Measurements from ENCODE around the gene GOLGA3.
"Not testable (repeated sequence)": the region's sequence is repeated elsewhere in the genome, so short reads cannot be mapped to it uniquely, and the experiment has no call there.

GOLGA3 gene

DNA sequence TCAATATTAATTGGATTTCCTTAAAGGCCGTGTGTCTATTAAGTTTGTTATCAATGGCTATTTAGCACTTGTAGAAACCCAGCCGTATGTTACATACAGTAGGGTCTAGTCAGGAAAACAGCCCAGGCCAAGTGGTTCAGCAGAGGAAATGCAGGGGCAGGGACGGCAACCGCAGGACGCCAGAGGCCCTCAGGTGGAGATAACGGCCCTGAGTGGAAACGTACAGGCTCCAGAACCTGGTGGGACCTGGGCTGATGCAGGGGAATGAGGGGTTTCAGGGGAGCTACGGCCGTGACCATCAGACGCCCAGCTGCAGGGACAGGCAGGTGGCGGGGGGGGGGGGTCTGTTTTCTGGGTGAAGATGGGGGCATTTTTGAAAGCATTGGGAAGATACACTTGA is 63.3 kb downstream of the GOLGA3 start:
- peak overlapping the region; percentile 55 to 57 (median 56) for H3K4me3 Mint-ChIP-seq
- H3K27me3 Mint-ChIP-seq (ENCODE audit: low read depth), result peaks cover 3% of the 10 kb centered on the region
- peaks cover 14% of the 10 kb centered on the region for H3K36me3 Mint-ChIP-seq (ENCODE audit: low read depth)
- H3K27ac Mint-ChIP-seq, result peak overlapping the region; percentile 85 to 91 (median 86)
- H3K9me3 Mint-ChIP-seq, result no peaks in the 10 kb centered on the region
- H3K4me1 Mint-ChIP-seq, result peaks cover 23% of the 10 kb centered on the region
- no peak for TF ChIP-seq CTCF (IDR thresholded peaks at IDR 0.05; ENCODE audit: unreplicated experiment in 3 of 3)

- H3K4me1 Mint-ChIP-seq, result peaks cover 27% of the 10 kb centered on the region
- peaks cover 16% of the 10 kb centered on the region for H3K36me3 Mint-ChIP-seq (ENCODE audit: low read depth)
- peak overlapping the region in 2 of 3 experiments; percentile 51 to 91 for H3K27ac Mint-ChIP-seq
- no peaks in the 10 kb centered on the region for H3K9me3 Mint-ChIP-seq
- peak overlapping the region in 1 of 3 experiments; percentile 12 for H3K4me3 Mint-ChIP-seq
- peaks cover 3% of the 10 kb centered on the region for H3K27me3 Mint-ChIP-seq (ENCODE audit: low read depth)
- TF ChIP-seq CTCF (IDR thresholded peaks at IDR 0.05; ENCODE audit: unreplicated experiment in 3 of 3), result no peak
Observed at GRCh38 chr12:132764231-132764630, 64.4 kb downstream of the GOLGA3 start.

DNA sequence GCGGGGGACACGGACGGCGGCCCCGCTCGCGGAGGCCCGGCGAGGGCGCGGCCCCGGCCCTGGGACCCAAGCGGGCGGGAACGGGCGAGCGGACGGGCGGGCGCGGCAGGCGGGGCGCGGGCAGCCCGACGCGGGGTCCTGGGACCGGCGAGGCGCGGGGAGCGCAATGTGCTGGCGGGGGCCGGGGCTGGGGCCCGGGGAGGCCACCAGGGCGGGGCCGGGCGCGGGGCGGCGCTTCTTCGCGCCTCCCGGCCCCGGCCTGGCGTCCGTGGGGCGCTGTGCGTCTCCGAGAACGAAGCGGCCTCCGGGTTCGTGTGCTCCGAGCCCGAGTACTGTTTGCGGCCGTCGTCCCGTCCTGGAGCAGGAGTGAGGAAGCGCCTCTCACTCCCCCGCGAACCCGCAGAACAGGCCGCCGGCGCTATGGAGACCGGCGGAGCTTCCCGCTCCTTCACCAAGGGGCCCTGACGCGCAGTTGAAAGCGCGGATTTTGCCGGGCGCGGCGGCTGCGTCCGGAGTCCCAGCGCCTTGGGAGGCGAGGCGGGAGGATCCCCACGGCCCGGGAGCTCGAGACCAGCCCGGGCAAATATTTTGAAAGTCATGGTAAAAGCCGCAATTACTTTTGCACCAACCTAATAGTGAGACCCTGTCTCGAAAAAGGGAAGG is 66.6 kb downstream of the GOLGA3 start:
- peak overlapping the region; percentile 75 to 84 (median 82) for H3K4me3 Mint-ChIP-seq
- H3K36me3 Mint-ChIP-seq (ENCODE audit: low read depth), result peaks cover 20% of the 10 kb centered on the region
- peaks cover 18% of the 10 kb centered on the region for H3K4me1 Mint-ChIP-seq
- peak overlapping the region; percentile 56 to 87 (median 85) for H3K27ac Mint-ChIP-seq
- H3K27me3 Mint-ChIP-seq (ENCODE audit: low read depth), result no peaks in the 10 kb centered on the region
- H3K9me3 Mint-ChIP-seq, result no peaks in the 10 kb centered on the region
- TF ChIP-seq CTCF (IDR thresholded peaks at IDR 0.05; ENCODE audit: unreplicated experiment in 3 of 3), result peak in 2 of 3 experiments; percentile 8 to 37

DNA sequence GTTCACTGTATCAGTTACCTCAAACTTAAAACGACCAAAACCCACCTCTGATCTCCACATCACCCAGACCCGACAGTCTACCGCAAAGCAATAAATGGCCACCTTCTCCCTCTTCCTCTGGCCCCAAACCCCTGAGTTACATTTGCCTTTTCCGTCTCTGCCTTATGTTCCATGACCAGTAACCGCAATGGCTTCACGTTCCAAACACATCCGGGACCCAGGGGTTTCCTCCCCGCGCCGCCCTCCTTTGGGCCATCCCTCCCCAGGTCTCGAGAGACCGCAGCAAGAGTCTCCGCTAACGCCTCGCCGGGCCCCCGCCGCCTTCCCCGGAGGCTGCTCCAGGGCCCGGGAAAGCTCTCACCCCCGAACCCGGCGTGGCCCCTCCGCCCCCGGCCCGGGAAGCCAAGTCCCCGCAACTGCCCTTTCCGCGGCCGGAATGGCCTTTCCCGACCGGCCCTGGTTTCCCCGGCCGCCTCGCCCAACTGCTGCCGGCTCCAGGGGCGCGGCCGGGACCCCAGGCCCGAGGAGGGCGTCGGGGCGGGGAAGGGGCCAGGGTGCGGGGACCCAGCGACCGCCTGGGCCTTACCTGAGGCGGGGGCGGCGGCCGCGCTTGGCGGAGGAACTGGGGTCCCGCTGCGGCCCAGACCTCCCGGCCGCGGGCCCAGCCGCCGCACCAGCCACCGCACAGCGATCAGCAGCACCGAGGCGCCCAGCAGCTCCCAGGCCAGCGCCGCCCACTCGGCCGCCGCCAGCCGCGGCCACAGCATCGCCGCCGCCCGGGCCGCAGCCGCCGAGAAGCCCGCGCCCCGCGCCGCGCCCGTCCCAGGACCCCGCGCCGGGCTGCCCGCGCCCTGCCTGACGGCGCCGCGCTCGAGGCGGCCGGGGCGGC is 67.4 kb downstream of the GOLGA3 start, which contains the start of gene ANKLE2:
Gene ANKLE2 (minus strand): TSS at position 801 of the 889 bp plus-strand sequence. CDS start 34 bp downstream, at position 767.
- Mint-ChIP-seq H3K9me3 (no peaks in the 10 kb centered on the region), H3K27ac (peak within 1 kb of the TSS; percentile 97 to 98 (median 97)), H3K4me1 (peaks cover 18% of the 10 kb centered on the region), H3K4me3 (peak within 1 kb of the TSS; percentile 93 to 97 (median 94)), H3K27me3 (ENCODE audit: low read depth) (no peaks in the 10 kb centered on the region), H3K36me3 (ENCODE audit: low read depth) (peaks cover 24% of the 10 kb centered on the region)
- TF ChIP-seq CTCF (IDR thresholded peaks at IDR 0.05; ENCODE audit: unreplicated experiment in 3 of 3), result no peak

DNA sequence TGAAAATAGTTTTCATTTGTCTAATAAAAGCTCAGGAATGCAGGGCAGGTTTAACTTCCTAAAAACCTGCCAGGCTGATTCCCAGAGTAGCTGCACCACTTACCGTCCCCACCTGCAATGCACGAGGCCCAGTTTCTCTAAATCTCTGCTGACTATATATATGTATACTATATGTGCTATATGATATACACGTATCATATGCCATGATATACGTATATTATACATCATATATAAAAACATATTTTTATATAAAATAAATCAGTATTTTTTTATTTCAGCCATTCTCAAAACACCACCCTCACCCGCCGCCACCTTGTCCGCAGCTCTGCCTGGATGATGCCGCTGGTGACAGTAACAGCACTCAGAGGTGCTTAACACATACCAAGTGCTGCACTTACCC is 69.3 kb downstream of the GOLGA3 start:
- H3K4me1 Mint-ChIP-seq, result peaks cover 13% of the 10 kb centered on the region
- H3K27ac Mint-ChIP-seq, result peak overlapping the region in 1 of 3 experiments; percentile 78
- H3K27me3 Mint-ChIP-seq (ENCODE audit: low read depth), result no peaks in the 10 kb centered on the region
- peaks cover 34% of the 10 kb centered on the region for H3K36me3 Mint-ChIP-seq (ENCODE audit: low read depth)
- H3K9me3 Mint-ChIP-seq, result no peaks in the 10 kb centered on the region
- no peak for TF ChIP-seq CTCF (IDR thresholded peaks at IDR 0.05; ENCODE audit: unreplicated experiment in 3 of 3)
- H3K4me3 Mint-ChIP-seq, result peak overlapping the region; percentile 93 to 97 (median 94)

DNA sequence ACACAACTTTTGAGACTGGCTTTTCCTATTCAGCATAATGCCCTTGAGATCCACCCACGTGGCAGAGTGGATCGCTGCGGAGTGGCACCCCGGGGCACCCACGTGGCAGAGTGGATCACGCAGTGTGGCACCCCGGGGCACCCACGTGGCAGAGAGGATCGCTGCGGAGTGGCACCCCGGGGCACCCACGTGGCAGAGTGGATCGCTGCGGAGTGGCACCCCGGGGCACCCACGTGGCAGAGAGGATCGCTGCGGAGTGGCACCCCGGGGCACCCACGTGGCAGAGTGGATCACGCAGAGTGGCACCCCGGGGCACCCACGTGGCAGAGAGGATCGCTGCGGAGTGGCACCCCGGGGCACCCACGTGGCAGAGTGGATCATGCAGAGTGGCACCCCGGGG is 69.8 kb downstream of the GOLGA3 start:
- peaks cover 13% of the 10 kb centered on the region for H3K4me1 Mint-ChIP-seq
- not testable (repeated sequence) for H3K27ac Mint-ChIP-seq; H3K9me3 Mint-ChIP-seq; H3K4me3 Mint-ChIP-seq; H3K27me3 Mint-ChIP-seq (ENCODE audit: low read depth)
- peaks cover 38% of the 10 kb centered on the region for H3K36me3 Mint-ChIP-seq (ENCODE audit: low read depth)
